Stimulated activated CD4-positive, alpha-beta T cell treated with anti-CD3 and anti-CD28 coated beads, Interleukin-15, amount 100 ng/mL, for 48 hours (primary cell): Measurements from ENCODE around the gene LRRC7.
"Not testable (repeated sequence)": the region's sequence is repeated elsewhere in the genome, so short reads cannot be mapped to it uniquely, and the experiment has no call there.

ENCODE experiments used
- DNase-seq, 2 donors: peaks; one replicate each; pipeline ENCODE4 v3.0.0-alpha.2; 2020; ENCODE audit warnings: low read depth in 2 of 2

Gene LRRC7

DNA sequence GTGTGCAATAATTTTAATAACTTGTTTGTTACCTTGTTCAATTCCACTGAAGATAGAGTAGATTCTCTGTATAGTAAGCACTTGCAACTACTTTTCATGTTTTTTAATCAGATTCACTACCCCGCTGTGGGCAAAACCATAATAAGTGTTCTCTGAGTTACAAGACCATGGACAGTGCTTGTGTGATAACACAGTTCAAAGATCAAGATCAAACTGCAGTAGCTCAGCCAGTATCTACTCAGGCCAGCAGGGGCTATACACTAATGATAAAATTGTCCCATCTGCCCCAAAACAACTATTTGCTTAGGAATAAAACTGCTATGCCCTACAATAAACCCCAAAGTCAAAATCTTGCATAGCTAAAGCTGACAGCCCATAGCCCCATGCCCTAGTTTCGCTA, 129.6 kb downstream of the LRRC7 start:
- DNase-seq = no peak

DNA sequence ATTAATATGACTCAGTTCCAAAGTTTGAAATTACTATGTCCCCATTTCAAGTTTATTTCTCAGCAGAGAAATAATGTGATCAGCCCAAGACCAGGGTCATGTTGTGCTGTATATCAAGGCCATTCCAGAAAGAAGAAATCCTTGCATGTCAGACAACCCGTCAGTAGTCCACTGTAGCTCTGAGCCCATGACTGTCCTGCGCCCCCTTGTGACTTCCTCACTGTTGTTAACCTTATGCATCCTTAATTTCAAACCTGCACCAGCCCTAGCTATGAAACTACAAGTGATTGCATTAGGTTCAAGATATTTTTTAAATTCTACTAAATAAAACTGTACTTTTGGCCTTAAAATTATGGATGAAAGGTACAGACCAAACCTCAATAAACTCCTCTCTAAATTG, 133.0 kb downstream of the LRRC7 start:
- DNase-seq = no peak

DNA sequence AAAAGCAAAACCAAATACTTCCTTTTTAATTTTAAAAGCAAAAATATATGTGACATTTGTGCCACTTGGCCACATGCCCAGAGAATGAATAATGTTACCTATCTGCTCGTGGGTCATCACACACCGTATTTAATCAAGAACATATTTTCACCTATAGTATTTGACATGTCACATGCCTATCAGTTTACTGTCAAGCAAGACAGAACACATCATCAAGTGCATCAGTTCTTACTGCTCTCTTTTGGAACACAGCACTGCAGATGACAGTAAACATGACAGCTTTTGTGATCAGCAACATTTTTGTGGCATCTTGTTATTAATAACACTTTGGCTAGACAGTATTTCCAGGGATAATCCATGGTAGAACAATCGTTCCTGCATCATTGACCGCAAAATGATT, 134.4 kb downstream of the LRRC7 start:
- no peak for DNase-seq

DNA sequence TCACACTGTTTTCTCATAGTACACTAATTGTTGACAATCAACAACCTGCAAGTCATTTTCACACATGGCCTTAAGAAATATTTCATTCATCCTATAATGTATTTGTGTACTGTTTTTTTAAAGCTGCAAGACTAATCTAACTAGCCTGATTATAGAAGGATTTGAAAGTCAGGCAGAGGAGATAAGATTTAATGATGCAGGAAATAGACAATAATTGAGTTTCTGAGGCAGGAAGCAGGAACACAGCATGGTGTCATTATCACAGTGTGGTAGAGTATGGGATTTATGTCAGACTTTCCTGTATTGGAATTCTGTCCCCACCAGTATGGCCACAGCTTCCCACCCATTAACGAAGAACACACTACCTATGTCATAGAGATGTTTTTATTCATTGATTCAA, 138.8 kb downstream of the LRRC7 start:
- DNase-seq = no peak

DNA sequence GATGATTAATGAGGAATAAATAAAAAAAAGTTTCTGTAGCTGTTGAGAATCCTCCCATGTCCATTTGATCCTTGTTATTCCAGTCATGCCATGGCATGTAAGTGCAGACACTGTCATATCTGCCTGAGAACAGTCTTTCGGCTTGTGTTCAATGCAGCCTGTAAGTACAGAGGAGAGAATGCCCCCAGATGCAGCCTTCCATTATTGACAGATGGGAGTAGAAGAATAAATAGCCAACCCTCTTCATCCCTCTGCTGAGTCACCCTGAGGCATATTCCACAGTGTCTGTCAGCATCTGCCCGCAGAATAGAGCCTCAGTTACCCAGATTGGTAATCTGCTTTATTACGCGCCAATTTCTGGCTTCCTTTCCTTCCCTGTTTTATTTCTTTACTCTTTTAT, 139.4 kb downstream of the LRRC7 start:
- DNase-seq = no peak

DNA sequence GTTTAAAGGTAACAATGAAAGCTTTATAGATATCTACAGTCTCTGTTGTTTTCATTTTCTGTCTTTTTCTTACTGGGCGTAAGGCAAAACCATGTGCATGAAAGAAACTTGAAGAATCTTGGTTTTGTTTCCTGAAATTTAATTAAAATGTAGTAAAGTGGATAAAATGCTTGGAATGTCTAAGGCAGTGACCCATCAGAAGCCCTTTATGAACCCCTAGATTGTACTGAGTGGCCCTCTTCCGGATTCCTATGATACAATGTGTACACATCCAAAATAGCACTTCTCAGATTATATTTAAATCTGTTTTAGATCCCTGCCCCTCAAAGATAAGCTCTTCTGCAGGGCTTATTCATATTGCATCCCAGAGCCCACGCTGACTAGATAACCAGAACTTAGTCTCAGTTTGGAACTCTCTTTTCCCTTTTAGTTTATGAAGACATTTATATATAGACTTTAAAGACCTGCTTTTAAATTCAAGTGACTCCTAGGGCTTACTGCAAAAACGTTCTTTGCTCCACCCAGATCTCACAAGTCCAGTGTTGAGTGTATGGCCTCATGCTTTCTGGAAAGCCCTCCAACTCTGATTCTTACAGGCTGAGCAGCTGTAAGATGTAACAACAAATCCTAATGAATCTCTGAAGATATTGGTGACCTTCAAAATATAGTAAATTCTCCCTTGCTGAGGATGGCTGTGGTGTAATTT, 142.9 kb downstream of the LRRC7 start:
- DNase-seq = no peak

DNA sequence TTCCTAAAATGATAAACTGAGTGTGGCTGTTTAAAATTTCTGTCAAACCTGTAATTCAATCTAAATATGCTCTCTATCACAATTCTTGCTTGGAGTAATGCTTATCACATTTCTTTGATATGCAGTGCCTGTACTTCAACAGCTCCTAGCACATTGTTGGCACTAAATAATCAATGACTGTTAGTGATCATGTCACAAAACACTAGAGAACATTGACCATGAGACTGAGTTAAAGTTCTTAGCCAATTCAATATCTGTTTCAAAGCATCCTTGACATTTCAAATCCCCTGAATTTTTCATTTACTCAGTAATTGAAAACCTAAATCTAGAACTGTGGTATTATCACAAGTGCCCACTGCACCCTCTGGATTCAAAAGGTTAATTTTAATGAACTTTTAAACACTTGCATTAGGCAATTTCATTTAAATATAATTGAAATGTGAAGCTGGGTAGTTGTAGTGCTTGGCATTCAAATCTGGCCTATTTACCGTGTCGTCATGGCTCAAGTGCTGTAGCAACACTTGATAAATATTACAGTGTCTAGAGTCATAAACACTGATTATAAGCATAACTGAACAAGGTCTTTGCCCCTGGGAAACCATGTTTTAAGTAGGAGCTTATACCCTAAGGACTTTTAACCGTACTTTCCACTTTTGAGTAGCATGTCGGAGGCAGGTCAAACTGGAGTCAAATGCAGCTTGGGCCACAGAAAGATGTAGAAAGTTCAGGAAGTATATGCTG, 143.6 kb downstream of the LRRC7 start:
- DNase-seq = no peak

DNA sequence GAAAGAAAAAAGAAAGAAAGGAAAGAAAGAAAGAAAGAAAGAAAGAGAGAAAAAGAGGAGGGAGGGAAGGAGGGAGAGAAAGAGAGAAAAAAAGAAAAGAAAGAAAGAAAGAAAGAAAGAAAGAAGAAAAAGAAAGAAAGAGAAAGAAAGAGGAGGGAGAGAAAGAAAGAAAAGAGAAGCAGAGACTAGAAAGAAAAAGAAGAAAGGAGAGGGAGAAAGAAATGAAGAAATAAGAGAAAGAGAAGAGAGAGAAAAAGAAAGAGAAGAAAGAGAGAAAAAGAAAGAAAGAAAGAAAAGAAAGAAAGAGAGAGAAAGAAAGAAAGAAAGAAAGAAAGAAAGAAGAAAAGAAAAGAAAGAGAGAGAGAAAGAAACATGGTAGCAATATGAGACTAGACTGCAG, 150.1 kb downstream of the LRRC7 start:
- DNase-seq = not testable (repeated sequence)

DNA sequence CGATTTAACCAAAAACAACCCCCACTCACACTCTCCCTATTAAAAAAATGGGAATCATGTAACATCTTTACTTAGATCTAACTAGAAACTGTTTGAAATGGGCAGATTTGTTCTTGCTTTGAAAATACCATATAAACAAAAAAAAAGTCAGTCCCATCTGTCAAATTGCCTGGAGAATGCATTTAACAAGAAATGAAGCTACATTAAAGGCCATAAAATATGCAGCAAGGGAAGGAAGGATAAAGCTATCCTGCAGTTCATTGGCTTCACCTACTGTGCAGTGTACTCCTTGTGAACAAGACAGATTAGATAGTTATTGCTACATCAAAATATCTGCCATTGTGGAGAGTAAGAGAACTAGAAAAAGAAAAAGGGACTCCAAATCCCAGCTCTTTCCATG, 160.5 kb downstream of the LRRC7 start:
- no peak for DNase-seq

DNA sequence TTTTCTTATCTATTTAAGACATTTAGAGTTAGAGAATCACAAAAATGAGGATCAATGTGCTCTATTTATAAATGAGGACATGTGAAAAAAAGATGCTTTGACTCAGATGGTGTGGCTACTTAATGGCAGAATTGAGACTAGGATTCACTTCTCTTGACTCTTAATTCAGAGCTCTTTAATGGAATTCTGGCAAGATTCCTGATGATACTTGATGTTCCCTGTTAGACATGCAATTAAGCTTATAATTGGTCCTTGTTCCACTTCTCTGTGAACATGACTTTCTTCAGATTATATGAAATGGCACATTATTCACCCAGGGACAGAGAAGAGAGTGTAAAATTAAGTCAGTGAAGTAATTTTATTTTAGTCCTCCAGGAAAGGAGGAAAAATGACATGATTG, 165.3 kb downstream of the LRRC7 start:
- DNase-seq = no peak

DNA sequence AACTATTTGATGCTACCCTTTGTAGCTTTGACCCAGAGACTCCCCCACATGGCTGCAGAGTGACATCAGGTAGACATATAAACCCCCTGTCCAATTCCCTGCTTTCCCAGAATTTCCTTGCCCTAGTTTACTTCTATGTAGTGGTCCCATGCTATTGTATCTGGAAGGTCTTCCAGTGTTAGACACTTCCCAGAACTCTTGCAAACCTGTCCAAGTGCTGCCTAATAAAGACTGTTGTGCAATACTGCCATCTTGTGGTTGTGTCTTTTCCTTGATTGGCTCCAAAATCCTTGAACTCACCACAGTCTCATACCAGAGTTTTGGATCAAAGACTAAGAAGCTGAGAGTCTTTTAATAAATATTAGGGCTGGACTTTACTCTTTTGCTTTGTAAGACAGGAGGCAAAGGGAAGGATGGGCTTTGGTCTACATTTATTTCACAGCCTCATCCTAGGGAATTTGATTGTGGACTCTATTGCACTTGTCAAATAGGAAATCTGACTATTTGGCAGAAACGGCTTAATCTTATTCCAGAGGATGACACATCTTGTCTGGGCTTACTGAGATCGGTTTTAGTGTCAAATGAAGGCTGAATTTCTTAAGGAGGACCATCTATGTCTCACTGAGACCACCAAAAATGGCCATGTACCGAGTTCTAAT, 169.9 kb downstream of the LRRC7 start:
- no peak for DNase-seq

DNA sequence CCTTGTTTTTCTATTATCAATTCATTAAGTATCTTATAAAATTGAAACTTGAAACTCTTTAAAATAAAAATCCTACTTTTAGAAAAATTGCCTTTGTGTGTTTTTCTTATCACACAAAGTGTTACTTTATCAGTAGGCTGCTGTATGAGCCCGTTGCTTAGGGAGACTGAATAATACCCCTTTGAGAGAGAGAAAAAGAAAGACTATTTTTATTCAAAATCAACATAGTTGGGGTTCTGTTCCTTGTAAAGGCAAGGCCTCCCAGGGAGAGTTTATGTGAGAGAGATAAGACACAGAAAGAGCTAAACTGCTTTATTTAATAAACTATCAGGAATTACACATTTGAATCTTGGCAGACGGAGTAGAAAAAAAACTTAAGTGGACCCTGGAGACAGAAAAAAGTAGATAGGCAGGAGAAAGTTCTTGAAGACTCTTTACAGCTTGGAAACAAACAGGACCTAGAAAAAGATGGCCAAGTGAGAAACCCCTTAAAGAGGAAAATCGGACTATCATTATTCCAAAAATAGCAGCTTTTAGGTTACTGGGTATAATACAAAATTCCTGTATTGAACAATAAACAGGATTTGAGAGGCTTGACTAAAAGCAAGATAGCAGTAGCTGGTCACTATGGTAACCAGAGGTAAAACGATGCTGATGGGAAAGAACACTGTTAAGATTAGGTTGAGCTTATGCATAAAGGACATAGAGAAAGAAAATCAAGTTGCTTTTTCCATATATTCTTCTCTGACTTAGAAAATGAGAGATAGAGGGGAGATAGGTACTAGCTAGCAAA, 170.9 kb downstream of the LRRC7 start:
- no peak for DNase-seq

DNA sequence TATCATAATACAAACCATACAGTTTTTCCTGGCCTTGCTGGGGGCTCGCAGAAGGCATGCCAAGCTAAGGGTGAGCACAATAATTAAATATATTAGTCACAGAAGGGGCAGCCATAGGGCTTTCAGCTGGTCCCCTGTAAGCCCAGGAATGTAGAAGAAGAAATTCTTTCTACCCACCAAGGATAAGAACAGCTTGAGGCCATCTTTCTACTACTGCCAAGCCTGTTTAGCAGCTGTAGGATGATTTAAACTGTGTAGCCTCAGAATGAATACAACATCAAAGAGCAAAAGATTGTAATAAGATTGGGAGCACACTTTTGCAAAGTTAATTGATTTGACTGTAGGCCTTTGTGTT, 171.5 kb downstream of the LRRC7 start:
- DNase-seq = no peak

DNA sequence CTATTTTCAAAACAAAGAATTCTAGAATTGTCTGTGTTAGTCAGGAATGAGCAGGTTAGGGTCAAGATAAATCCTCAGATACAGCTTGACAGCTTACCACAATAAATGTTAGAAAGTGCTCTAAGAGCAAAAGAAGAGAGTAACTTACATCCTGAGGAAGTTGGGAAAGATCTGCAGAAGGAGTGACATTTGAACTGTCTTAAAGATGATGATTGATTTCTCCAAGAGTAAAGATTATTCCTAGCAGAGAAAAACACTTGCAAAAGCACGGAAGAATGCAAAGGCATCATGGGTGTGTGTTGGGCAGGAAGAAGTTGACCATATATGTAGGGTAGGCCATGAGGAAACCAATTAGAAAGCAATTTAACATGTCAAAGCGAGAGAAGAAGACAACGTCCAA, 175.4 kb downstream of the LRRC7 start:
- no peak for DNase-seq

DNA sequence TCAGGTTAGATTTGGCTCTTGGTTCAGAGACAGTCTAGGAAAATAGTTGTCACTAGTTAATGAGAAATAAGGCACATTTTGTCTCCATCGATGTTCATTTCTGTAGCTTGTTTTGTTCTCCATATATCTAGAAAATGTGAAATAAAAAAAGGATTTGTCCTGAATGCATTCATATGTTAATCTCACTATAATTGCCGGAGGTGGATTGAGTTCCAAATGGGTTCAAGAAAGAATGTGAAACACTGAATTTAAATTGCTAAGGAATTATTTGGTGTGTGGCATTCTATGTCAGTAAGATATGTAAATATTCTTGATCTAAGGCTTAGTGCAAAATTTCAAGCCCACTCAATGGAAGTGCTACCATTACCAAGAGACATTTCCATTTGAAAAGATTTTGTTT, 176.7 kb downstream of the LRRC7 start:
- no peak for DNase-seq

DNA sequence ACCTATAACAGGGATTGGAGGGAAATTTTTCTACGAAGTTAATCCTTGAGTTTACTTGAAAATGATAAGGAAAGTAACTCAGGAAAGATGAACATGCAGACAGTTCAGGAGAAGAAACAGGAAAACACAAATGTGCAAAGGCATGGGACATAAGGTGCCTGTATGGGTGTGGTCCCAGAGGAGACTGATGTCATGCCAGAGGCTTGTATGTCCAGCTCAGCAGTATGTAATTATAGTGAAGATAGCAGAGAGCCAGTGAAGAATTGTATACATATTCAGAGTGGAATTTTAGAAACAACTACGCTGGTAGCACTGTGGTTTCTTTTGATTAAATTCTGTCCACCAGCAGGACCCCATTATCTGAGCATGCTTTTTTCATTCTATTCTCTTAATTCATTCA, 179.5 kb downstream of the LRRC7 start:
- no peak for DNase-seq

DNA sequence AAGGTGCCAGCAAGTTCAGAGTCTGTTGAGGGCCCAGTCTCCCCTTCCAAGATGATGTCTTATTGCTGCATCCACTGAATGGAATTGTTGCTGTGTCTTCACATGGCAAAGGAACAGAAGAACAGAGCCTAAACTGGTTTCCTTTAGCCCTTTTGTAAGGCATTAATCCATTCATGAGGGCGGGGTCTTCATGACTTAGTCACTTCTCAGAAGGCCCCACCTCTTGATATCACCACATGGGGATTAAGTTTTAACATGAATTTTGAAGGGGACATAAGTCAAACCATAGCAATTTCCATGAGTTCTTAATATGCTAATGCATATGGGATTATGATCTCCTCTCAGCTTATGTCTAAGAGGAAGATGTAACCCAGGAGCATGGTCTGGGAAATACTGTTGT, 182.9 kb downstream of the LRRC7 start:
- no peak for DNase-seq

DNA sequence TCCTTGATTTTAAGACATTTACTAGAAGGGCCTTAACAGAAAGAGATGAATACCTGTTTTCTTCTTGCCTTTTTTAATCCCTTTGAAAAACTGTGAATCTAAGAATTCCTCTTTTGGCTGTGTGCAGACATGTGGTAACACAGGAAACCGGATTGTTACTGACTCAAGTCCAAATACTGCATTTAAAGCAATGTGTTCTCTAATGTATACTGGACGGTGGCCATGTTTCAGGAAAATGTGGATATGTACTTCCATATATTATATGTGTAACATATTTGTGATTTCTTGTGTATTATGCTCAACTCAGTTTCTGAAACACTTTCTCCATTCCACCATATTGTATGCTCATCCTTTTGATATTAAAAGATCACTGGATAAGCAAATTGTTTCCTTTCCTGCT, 185.1 kb downstream of the LRRC7 start:
- no peak for DNase-seq

DNA sequence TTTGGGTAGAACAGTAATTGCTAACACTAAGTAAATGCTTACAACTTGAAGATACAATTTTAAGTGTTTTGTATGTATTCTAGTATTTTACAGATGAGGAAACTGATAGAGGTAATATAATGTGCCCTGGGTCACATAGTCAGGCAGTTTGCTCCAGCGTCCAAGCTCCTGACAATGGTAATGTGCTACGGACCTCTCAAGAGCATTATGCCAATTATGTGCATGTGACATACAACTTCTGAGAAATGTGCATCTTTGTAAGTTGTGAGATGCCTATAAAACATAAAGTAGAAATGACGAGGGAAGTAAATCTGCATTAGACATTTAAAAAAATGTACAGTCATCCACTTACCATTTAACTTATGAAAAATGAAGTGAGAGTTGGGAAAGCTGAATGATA, 186.8 kb downstream of the LRRC7 start:
- DNase-seq = no peak

DNA sequence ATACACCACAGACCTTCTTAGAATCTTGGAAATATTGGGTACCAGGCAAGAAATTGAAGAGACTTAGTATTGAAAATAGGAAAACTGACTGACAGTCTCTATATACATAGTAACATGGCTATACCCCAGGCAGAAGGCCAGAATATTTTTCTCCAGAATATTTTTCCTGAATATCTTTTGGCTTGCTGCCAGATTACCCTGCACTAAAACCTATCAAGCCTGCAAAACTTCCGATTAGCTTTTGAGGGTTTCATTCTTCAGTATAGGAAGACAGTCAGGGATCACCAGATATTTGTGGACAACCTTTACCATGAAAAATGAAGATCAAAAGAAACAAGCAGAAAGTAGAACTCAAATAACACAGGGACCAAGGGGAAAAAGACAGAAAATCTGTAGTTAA, 187.9 kb downstream of the LRRC7 start:
- DNase-seq = no peak

DNA sequence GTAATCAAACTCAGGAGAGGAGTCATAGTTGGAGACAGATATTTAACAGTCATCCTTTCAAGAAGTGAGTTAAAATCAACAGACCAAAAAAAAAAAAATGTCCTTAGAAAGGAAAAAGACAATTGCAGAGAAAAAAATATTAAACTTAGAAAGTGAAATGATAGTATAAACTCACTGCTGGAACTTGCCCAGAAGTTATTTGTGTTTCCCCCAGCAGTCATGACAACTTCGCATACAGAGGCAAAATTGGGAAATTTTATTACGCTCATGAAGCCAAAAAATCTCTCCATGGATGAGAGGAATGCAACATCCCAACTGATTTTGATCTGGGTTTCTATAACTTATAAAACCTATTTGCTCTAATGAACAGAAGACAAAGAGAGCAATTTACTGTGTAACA, 198.2 kb downstream of the LRRC7 start:
- DNase-seq = no peak

DNA sequence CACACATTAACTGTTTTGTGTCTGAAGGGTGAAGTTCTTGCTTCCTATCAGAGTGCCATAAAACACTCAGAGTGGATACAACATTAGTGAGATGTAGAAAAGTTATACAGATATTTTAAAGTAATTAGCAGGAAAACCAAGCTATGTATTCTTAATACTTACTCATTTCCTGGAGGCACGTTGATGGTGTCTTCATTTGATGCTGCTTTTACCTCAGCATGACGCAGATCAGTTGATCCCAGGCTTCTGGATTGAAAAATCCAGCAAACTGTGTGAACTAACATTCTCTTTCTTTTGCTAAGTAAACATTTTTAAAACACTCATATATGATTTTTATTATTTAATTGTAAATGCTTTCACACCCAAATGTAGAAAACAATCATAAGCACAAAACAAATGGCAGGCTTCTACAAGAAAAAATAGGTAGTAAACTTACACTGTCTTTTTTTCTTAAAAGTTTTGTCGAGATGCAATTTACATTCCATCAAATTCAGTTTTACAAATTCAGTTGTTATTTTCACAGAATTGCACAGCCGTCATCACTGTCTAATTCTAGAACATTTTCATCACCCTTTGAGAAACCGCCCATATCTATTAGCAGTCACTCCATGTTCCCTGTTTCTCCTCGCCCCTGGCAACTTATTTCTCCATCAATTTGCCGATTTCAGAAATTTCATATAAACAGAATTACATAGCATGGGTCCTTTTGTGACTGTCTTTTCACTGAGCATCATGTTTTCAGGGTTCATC, 198.9 kb downstream of the LRRC7 start:
- no peak for DNase-seq
